ENCODE data around the gene MRNIP. TPM values are rescaled to one million over a fixed set of nuclear protein-coding genes. Genes with fewer than 3 reads are reported as not detected.
"Not testable (repeated sequence)": the region's sequence is repeated elsewhere in the genome, so short reads cannot be mapped to it uniquely, and the experiment has no call there.

MRNIP gene
- total RNA-seq, 4 donors from 2014 or later = 6.9 to 21.9 (median 10.7) TPM

GRCh38 chr5:179836225-179837019 lies 22.2 kb downstream of the MRNIP start:
- no peak for TF ChIP-seq CTCF (IDR thresholded peaks at IDR 0.05)
- no peak for TF ChIP-seq POLR2A (IDR thresholded peaks at IDR 0.05)
- H3K27ac ChIP-seq = peak overlapping the region in 2 of 4 donors; percentile 43 to 58
- H3K4me1 ChIP-seq = peaks cover 0 to 33% (median 7%) of the 10 kb centered on the region in 3 donors
- H3K9me3 ChIP-seq = no peaks in the 10 kb centered on the region
- H3K27me3 ChIP-seq = no peaks in the 10 kb centered on the region
- 70 to 75% methylated on average over 7 to 9 of the region's 19 CpGs for WGBS, 2 donors
- peaks cover 40 to 96% (median 56%) of the 10 kb centered on the region in 3 donors for H3K36me3 ChIP-seq
- no peak for DNase-seq
- intact Hi-C loops (cut with DNase I) = no loop called here
- no peak overlapping the region for H3K4me3 ChIP-seq

GRCh38 chr5:179834871-179835270 lies 23.7 kb downstream of the MRNIP start:
- H3K27ac ChIP-seq; H3K9me3 ChIP-seq; intact Hi-C loops (cut with DNase I); H3K4me3 ChIP-seq; H3K27me3 ChIP-seq; DNase-seq: not testable (repeated sequence)
- peaks cover 0 to 33% (median 7%) of the 10 kb centered on the region in 3 donors for H3K4me1 ChIP-seq
- peaks cover 52 to 98% (median 60%) of the 10 kb centered on the region in 3 donors for H3K36me3 ChIP-seq
- no CpG with 5 or more reads among the region's 28 CpGs for WGBS, 2 donors

DNA sequence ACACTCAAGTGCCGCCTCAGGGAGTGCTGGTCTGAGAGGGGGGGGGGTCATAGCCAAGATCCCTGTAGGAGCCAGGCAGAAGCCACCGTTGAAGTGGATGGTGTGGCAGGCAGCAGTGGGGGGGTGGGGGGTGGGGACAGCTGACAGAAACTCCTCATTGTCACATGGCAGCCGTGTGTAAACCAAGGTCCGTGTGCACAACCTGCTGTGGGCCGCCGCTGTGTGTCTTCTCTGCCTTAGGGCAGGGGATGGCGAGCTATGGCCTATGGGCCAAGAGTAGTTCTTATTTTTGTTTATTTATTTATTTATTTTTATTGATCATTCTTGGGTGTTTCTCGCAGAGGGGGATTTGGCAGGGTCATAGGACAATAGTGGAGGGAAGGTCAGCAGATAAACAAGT lies 24.5 kb downstream of the MRNIP start:
- no peaks in the 10 kb centered on the region for H3K27me3 ChIP-seq
- intact Hi-C loops (cut with DNase I) = no loop called here
- DNase-seq = no peak
- no peaks in the 10 kb centered on the region for H3K9me3 ChIP-seq
- H3K27ac ChIP-seq = no peak overlapping the region
- peaks cover 0 to 35% (median 7%) of the 10 kb centered on the region in 3 donors for H3K4me1 ChIP-seq
- H3K4me3 ChIP-seq = no peak overlapping the region
- 74 to 79% methylated on average over 7 of the region's 8 CpGs for WGBS, 2 donors
- TF ChIP-seq CTCF (IDR thresholded peaks at IDR 0.05) (no peak), POLR2A (IDR thresholded peaks at IDR 0.05) (no peak)
- H3K36me3 ChIP-seq = peaks cover 59 to 98% (median 63%) of the 10 kb centered on the region in 3 donors

DNA sequence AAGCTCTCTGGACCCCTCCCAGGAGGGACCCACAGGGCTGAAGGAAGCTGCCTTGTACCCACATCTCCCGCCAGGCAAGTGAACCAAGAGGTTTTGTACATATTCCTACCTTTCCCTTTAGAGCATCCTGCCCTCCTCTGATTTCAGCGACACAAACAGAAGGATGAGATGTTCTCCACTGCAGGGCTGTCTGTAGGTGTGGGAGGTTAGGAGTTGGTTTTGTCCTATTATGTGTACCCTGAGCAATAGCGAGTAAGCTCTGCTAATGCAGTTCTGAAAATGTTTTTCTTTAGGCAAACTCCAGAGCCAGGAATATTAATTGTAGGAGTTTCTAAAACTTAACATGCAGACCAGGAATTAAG lies 24.9 kb downstream of the MRNIP start:
- H3K27ac ChIP-seq = no peak overlapping the region
- 96 to 100% methylated on average over 1 to 3 of the region's 3 CpGs for WGBS, 2 donors
- no peaks in the 10 kb centered on the region for H3K9me3 ChIP-seq
- intact Hi-C loops (cut with DNase I) = no loop called here
- DNase-seq = no peak
- H3K36me3 ChIP-seq = peaks cover 63 to 98% (median 67%) of the 10 kb centered on the region in 3 donors
- no peak overlapping the region for H3K4me3 ChIP-seq
- TF ChIP-seq CTCF (IDR thresholded peaks at IDR 0.05) = no peak
- TF ChIP-seq POLR2A (IDR thresholded peaks at IDR 0.05) = no peak
- no peaks in the 10 kb centered on the region for H3K27me3 ChIP-seq
- H3K4me1 ChIP-seq = peaks cover 0 to 40% (median 7%) of the 10 kb centered on the region in 3 donors

DNA sequence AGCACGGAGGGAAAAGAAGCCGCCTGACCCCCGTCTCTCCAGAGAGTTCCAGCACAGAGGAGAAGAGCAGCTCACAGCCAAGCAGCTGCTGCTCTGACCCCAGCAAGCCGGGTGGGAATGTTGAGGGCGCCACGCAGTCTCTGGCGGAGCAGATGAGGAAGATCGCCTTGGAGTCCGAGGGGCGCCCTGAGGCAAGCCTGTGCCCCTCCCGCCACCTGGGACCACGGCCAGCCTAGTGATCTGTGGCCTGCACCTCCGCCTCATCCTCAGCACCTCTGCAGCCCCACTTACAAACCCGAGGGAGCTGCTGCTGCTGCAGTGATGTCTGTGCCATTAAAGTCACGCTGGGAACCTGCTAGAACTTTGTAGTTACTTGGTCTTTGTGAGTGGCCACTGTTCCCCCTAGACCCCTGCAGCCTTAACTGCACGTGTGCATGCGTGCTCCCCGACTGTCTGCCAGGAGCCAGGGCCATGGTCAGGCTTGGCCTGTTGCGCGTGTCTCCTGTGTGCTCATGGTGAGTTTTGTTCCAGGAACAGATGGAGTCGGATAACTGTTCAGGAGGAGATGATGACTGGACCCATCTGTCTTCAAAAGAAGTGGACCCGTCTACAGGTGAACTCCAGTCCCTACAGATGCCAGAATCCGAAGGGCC lies 25.4 kb downstream of the MRNIP start:
- intact Hi-C loops (cut with DNase I) = no loop called here
- Histone ChIP-seq H3K4me1 (peaks cover 0 to 45% (median 7%) of the 10 kb centered on the region in 3 donors), H3K27ac (no peak overlapping the region), H3K9me3 (no peaks in the 10 kb centered on the region), H3K27me3 (no peaks in the 10 kb centered on the region), H3K36me3 (peaks cover 63 to 98% (median 69%) of the 10 kb centered on the region in 3 donors), H3K4me3 (no peak overlapping the region)
- DNase-seq = no peak
- 62 to 79% methylated on average over 4 to 18 of the region's 23 CpGs for WGBS, 2 donors
- TF ChIP-seq CTCF (IDR thresholded peaks at IDR 0.05) (no peak), POLR2A (IDR thresholded peaks at IDR 0.05) (no peak)
